HCT116 (cell line): ENCODE results near the gene IDH3G. TPM values are rescaled to one million over a fixed set of nuclear protein-coding genes. Genes with fewer than 3 reads are reported as not detected.

Experiments used
- ATAC-seq: fragments of 200-7000 bp; cut with Tn5 transposase; 2 replicates; pipeline ENCODE4 v1.9.1; 2020; ENCODE audit warnings: mild to moderate bottlenecking, moderate library complexity
- BruUV-seq: library from RNA; stranded (reverse); fragments of 400-500 nt; replicated peaks from 2 replicates; lab custom pipeline; 2021; lab: Mats Ljungman, UMichigan
- CTCF ChIA-PET: fragments of 300-600 bp; sonication (Branson Sonifier 250); formaldehyde crosslinking; loops from one replicate; lab custom pipeline; 2021; ENCODE audit warnings: antibody characterized with exemption; lab: Charles Lee
- POLR2A ChIA-PET: fragments of 300-600, 350-600 bp; sonication (Branson Sonifier 250); formaldehyde crosslinking; loops from one replicate; lab custom pipeline; 2021; ENCODE audit warnings: antibody characterized with exemption; lab: Charles Lee
- RAD21 ChIA-PET, 2 experiments: fragments of 300-600 bp; sonication (Branson Sonifier 250); formaldehyde crosslinking; loops; one replicate each; lab custom pipeline; 2023; ENCODE audit warnings: low total read pairs in 2 of 2; ENCODE audit not compliant: uncharacterized antibody in 2 of 2, unreplicated experiment in 2 of 2, low non-redundant PET in 1 of 2; lab: Charles Lee
- DNase-seq: peaks from one replicate; pipeline ENCODE4 v3.0.0-alpha.2; 2010; ENCODE audit warnings: low read depth, low spot score
- H2AFZ ChIP-seq: fragments of 200-600 bp; shearing (Covaris generic), sonication (generic); 2 replicates; pipeline ENCODE4 v1.6.1; 2017; ENCODE audit warnings: low read depth, mixed run types, mixed read lengths, antibody characterized with exemption, low read length; ENCODE audit not compliant: poor library complexity, severe bottlenecking
- H3K27ac ChIP-seq: 2 replicates; pipeline ENCODE4 v1.5.1; 2012; ENCODE audit warnings: low read depth, low read length
- H3K27me3 ChIP-seq: fragments of 200-600 bp; sonication (generic); 2 replicates; pipeline ENCODE4 v1.6.1; 2016; ENCODE audit warnings: mixed run types, low read length, mixed read lengths; ENCODE audit not compliant: insufficient read depth
- H3K36me3 ChIP-seq, 2 experiments: fragments of 200-500 bp in 1 of 2; fragments of 200-600 bp in 1 of 2; sonication (Bioruptor generic) in 1 of 2; sonication (generic) in 1 of 2; 2 replicates each; pipeline versions ENCODE4 v1.5.1 to v1.6.1; 2014 to 2016; ENCODE audit warnings: low read length in 2 of 2, inconsistent platforms in 1 of 2, mixed read lengths in 1 of 2, mixed run types in 1 of 2; ENCODE audit not compliant: insufficient read depth in 2 of 2, control insufficient read depth in 1 of 2
- H3K4me1 ChIP-seq, 2 experiments: fragments of 200-600 bp in 1 of 2; sonication (generic) in 1 of 2; 2 replicates each; pipeline versions ENCODE4 v1.5.1 to v1.6.1; 2012 to 2017; ENCODE audit warnings: low read length in 2 of 2, inconsistent platforms in 1 of 2, mild to moderate bottlenecking in 1 of 2, mixed read lengths in 1 of 2, mixed run types in 1 of 2, moderate library complexity in 1 of 2; ENCODE audit not compliant: insufficient read depth in 2 of 2, control insufficient read depth in 1 of 2
- H3K4me2 ChIP-seq: fragments of 200-600 bp; sonication (generic); 2 replicates; pipeline ENCODE4 v1.6.1; 2017; ENCODE audit warnings: mixed run types, low read length, mixed read lengths
- H3K4me3 ChIP-seq, 2 experiments: fragments of 200-600 bp in 1 of 2; sonication (generic) in 1 of 2; replicated peaks in 1 of 2; 2 replicates each; pipeline ENCODE4 v1.5.1; 2011 to 2016; ENCODE audit warnings: low read length in 2 of 2, control low read depth in 1 of 2, low read depth in 1 of 2, mild to moderate bottlenecking in 1 of 2, mixed read lengths in 1 of 2, mixed run types in 1 of 2
- H3K79me2 ChIP-seq: fragments of 200-600 bp; sonication (generic); 2 replicates; pipeline ENCODE4 v1.6.1; 2017; ENCODE audit warnings: mild to moderate bottlenecking, mixed run types, low read length, moderate library complexity, mixed read lengths; ENCODE audit not compliant: insufficient read depth
- H3K9ac ChIP-seq: fragments of 200-600 bp; sonication (generic); 2 replicates; pipeline ENCODE4 v1.6.1; 2016; ENCODE audit warnings: low read length, mixed read lengths
- H3K9me2 ChIP-seq: fragments of 200-600 bp; sonication (generic), shearing (Covaris generic); 2 replicates; pipeline ENCODE4 v1.6.1; 2017; ENCODE audit warnings: mixed run types, mild to moderate bottlenecking, moderate library complexity; ENCODE audit not compliant: insufficient read depth
- H3K9me3 ChIP-seq, 2 experiments: fragments of 200-500 bp in 1 of 2; fragments of 200-600 bp in 1 of 2; sonication (Bioruptor generic) in 1 of 2; sonication (generic) in 1 of 2; 2 replicates each; pipeline ENCODE4 v1.6.1; 2014 to 2017; ENCODE audit warnings: low read length in 2 of 2, mixed read lengths in 2 of 2, inconsistent platforms in 1 of 2, low read depth in 1 of 2, mild to moderate bottlenecking in 1 of 2, mixed run types in 1 of 2, moderate library complexity in 1 of 2; ENCODE audit not compliant: control insufficient read depth in 1 of 2, insufficient read depth in 1 of 2
- H4K20me1 ChIP-seq: fragments of 200-600 bp; sonication (generic), shearing (Covaris generic); 2 replicates; pipeline ENCODE4 v1.6.1; 2017; ENCODE audit warnings: mixed run types, mild to moderate bottlenecking, moderate library complexity; ENCODE audit not compliant: insufficient read depth
- CBX3 ChIP-seq: IDR thresholded peaks from 2 replicates; pipeline ENCODE4 v1.6.1; 2012; ENCODE audit warnings: low read depth
- CEBPB ChIP-seq: IDR thresholded peaks from 2 replicates; pipeline ENCODE4 v1.6.1; 2012; ENCODE audit warnings: low read depth
- CTCF ChIP-seq, 3 experiments: fragments of 200-600 bp in 1 of 3; sonication (generic) in 1 of 3; IDR thresholded peaks in 2 of 3; conservative IDR thresholded peaks in 1 of 3; 2 replicates each; pipeline ENCODE4 v1.5.1; 2012 to 2017; ENCODE audit warnings: low read depth in 2 of 3, low read length in 2 of 3, antibody characterized with exemption in 1 of 3, borderline replicate concordance in 1 of 3, control low read depth in 1 of 3, mild to moderate bottlenecking in 1 of 3, mixed read lengths in 1 of 3, mixed run types in 1 of 3, moderate library complexity in 1 of 3; ENCODE audit not compliant: insufficient read depth in 1 of 3
- EGR1 ChIP-seq: IDR thresholded peaks from 2 replicates; pipeline ENCODE4 v1.6.1; 2012; ENCODE audit warnings: low read depth
- ELF1 ChIP-seq: IDR thresholded peaks from 2 replicates; pipeline ENCODE4 v1.6.1; 2012; ENCODE audit warnings: low read depth, borderline replicate concordance
- EZH2 ChIP-seq: fragments of 200-600 bp; sonication (generic); IDR thresholded peaks from 2 replicates; pipeline ENCODE4 v1.6.1; 2017; ENCODE audit warnings: antibody characterized with exemption, mixed run types
- EZH2phosphoT487 ChIP-seq: fragments of 200-600 bp; IDR thresholded peaks from 2 replicates; pipeline ENCODE4 v1.6.1; 2018; ENCODE audit warnings: antibody characterized with exemption, borderline replicate concordance
- FOSL1 ChIP-seq: IDR thresholded peaks from 2 replicates; pipeline ENCODE4 v1.6.1; 2012; ENCODE audit warnings: low read depth
- JUND ChIP-seq: IDR thresholded peaks from 2 replicates; pipeline ENCODE4 v1.6.1; 2012
- MAX ChIP-seq: IDR thresholded peaks from 2 replicates; pipeline ENCODE4 v1.6.1; 2012
- POLR2A ChIP-seq: IDR thresholded peaks from 2 replicates; pipeline ENCODE4 v1.7.0; 2011; ENCODE audit warnings: borderline replicate concordance; ENCODE audit not compliant: insufficient read depth, insufficient read length; ENCODE audit errors: extremely low read depth
- RAD21 ChIP-seq: IDR thresholded peaks from 2 replicates; pipeline ENCODE4 v1.6.1; 2012; ENCODE audit warnings: low read depth, mild to moderate bottlenecking
- SIN3A ChIP-seq: IDR thresholded peaks from 2 replicates; pipeline ENCODE4 v1.6.1; 2012; ENCODE audit warnings: low read depth
- SP1 ChIP-seq: IDR thresholded peaks from 2 replicates; pipeline ENCODE4 v1.6.1; 2012; ENCODE audit warnings: low read depth
- SRF ChIP-seq: IDR thresholded peaks from 2 replicates; pipeline ENCODE4 v1.6.1; 2012; ENCODE audit warnings: low read depth
- TCF7L2 ChIP-seq: IDR thresholded peaks from 2 replicates; pipeline ENCODE4 v1.7.0; 2011; ENCODE audit warnings: borderline replicate concordance, inconsistent platforms; ENCODE audit not compliant: insufficient read depth, insufficient read length; ENCODE audit errors: extremely low read depth
- YY1 ChIP-seq: IDR thresholded peaks from 2 replicates; pipeline ENCODE4 v1.6.1; 2011; ENCODE audit warnings: low read length, low read depth, moderate library complexity, mild to moderate bottlenecking; ENCODE audit not compliant: insufficient replicate concordance; ENCODE audit errors: extremely low read depth
- ZFX ChIP-seq: fragments of 450-650 bp; IDR thresholded peaks from 2 replicates; pipeline ENCODE4 v1.6.1; 2017
- intact Hi-C: fragments of 100-400 bp; cut with micrococcal nuclease; formaldehyde crosslinking; loops from 2 replicates; pipeline ENCODE4 v1.10.0; 2022
- total RNA-seq: library from RNA; stranded (reverse); gene quantifications from one replicate; pipeline ENCODE4 v1.2.1, GENCODE V29; 2021; ENCODE audit not compliant: unreplicated experiment
- TF ChIP-seq, protein P1 (sequence below): IDR thresholded peaks from 2 replicates; pipeline ENCODE4 v1.6.1; 2012; ENCODE audit warnings: low read depth
- TF ChIP-seq, protein P2 (sequence below): IDR thresholded peaks from 2 replicates; pipeline ENCODE4 v1.6.1; 2011; ENCODE audit warnings: mild to moderate bottlenecking, low read length, moderate library complexity; ENCODE audit not compliant: insufficient replicate concordance; ENCODE audit errors: extremely low read depth

The IDH3G gene
- total RNA-seq, 1 experiment from 2014 or later, result 49.7 TPM

- TF ChIP-seq SP1, result no peak
These were observed 4.5 kb downstream of the IDH3G start (continued) for GRCh38 chrX:153789654-153790053.

- no peaks in the 10 kb centered on the region for H3K4me1 ChIP-seq
- no peaks in the 10 kb centered on the region for H4K20me1 ChIP-seq
- ChIA-PET RAD21 (no interaction called here), CTCF (no interaction called here), POLR2A (no interaction called here)
- H3K36me3 ChIP-seq, result no peaks in the 10 kb centered on the region; a peak in 1 of 4 replicates
- H2AFZ ChIP-seq, result no peak overlapping the region
- H3K9me3 ChIP-seq, result no peaks in the 10 kb centered on the region
- no peak overlapping the region for H3K4me2 ChIP-seq
- intact Hi-C loops, result no loop called here
- DNase-seq, result no peak
- no peaks in the 10 kb centered on the region for H3K9me2 ChIP-seq
- H3K79me2 ChIP-seq, result peaks cover 4% of the 10 kb centered on the region; the same call in 1 of the 2 replicates
- BruUV-seq, result no TSS peak
- no peak overlapping the region for H3K27ac ChIP-seq
- H3K9ac ChIP-seq, result no peak overlapping the region
- no peak for ATAC-seq
- H3K27me3 ChIP-seq, result no peaks in the 10 kb centered on the region
- no peak overlapping the region for H3K4me3 ChIP-seq
- TF ChIP-seq CBX3 (no peak), MAX (no peak), FOSL1 (no peak), JUND (no peak), RAD21 (no peak), TCF7L2 (no peak), SIN3A (no peak), CTCF (IDR thresholded peaks at IDR 0.05 in 2 of 3, conservative IDR thresholded peaks at IDR 0.05 in 1 of 3; ENCODE audit: borderline replicate concordance in 1 of 3, insufficient read depth in 1 of 3, low read depth in 2 of 3, low read length in 2 of 3) (no peak), ZFX (no peak), POLR2A (no peak), SP1 (no peak), EZH2 (no peak), YY1 (no peak), EZH2phosphoT487 (no peak), EGR1 (no peak), SRF (no peak), ELF1 (no peak), CEBPB (no peak)
- TF ChIP-seq, protein P1, sequence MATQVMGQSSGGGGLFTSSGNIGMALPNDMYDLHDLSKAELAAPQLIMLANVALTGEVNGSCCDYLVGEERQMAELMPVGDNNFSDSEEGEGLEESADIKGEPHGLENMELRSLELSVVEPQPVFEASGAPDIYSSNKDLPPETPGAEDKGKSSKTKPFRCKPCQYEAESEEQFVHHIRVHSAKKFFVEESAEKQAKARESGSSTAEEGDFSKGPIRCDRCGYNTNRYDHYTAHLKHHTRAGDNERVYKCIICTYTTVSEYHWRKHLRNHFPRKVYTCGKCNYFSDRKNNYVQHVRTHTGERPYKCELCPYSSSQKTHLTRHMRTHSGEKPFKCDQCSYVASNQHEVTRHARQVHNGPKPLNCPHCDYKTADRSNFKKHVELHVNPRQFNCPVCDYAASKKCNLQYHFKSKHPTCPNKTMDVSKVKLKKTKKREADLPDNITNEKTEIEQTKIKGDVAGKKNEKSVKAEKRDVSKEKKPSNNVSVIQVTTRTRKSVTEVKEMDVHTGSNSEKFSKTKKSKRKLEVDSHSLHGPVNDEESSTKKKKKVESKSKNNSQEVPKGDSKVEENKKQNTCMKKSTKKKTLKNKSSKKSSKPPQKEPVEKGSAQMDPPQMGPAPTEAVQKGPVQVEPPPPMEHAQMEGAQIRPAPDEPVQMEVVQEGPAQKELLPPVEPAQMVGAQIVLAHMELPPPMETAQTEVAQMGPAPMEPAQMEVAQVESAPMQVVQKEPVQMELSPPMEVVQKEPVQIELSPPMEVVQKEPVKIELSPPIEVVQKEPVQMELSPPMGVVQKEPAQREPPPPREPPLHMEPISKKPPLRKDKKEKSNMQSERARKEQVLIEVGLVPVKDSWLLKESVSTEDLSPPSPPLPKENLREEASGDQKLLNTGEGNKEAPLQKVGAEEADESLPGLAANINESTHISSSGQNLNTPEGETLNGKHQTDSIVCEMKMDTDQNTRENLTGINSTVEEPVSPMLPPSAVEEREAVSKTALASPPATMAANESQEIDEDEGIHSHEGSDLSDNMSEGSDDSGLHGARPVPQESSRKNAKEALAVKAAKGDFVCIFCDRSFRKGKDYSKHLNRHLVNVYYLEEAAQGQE, result no peak
- TF ChIP-seq, protein P2, sequence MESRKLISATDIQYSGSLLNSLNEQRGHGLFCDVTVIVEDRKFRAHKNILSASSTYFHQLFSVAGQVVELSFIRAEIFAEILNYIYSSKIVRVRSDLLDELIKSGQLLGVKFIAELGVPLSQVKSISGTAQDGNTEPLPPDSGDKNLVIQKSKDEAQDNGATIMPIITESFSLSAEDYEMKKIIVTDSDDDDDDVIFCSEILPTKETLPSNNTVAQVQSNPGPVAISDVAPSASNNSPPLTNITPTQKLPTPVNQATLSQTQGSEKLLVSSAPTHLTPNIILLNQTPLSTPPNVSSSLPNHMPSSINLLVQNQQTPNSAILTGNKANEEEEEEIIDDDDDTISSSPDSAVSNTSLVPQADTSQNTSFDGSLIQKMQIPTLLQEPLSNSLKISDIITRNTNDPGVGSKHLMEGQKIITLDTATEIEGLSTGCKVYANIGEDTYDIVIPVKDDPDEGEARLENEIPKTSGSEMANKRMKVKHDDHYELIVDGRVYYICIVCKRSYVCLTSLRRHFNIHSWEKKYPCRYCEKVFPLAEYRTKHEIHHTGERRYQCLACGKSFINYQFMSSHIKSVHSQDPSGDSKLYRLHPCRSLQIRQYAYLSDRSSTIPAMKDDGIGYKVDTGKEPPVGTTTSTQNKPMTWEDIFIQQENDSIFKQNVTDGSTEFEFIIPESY, result no peak
- TF ChIP-seq, all 23 proteins: peak for 0
These were observed 7.5 kb downstream of the IDH3G start for GRCh38 chrX:153786669-153787068.
